Neutrophil (primary cell): Measurements from ENCODE around the gene WDR27.

Source experiments
- H3K27ac ChIP-seq: fragments of 200-600 bp; sonication (generic); 2 replicates; pipeline ENCODE4 v1.5.1; 2016; ENCODE audit warnings: mild to moderate bottlenecking, moderate library complexity
- H3K27me3 ChIP-seq: fragments of 200-600 bp; sonication (generic); 2 replicates; pipeline ENCODE4 v1.6.0; 2016; ENCODE audit warnings: mild to moderate bottlenecking
- H3K36me3 ChIP-seq: fragments of 200-600 bp; sonication (generic); 2 replicates; pipeline ENCODE4 v1.5.1; 2017
- H3K4me1 ChIP-seq, 2 experiments: fragments of 200-600 bp in 1 of 2; sonication (generic) in 1 of 2; 1 replicate in 1 of 2; 2 replicates in 1 of 2; pipeline versions ENCODE4 v1.5.1 to v1.6.1; 2013 to 2016; ENCODE audit warnings: low read depth in 1 of 2, low read length in 1 of 2, mild to moderate bottlenecking in 1 of 2, moderate library complexity in 1 of 2; ENCODE audit not compliant: control insufficient read depth in 1 of 2, insufficient read depth in 1 of 2
- H3K4me3 ChIP-seq, 2 experiments: fragments of 200-600 bp in 1 of 2; sonication (generic) in 1 of 2; 1 replicate in 1 of 2; 2 replicates in 1 of 2; pipeline ENCODE4 v1.5.1; 2013 to 2016; ENCODE audit warnings: low read depth in 1 of 2, low read length in 1 of 2, mild to moderate bottlenecking in 1 of 2, moderate library complexity in 1 of 2
- H3K9me3 ChIP-seq: fragments of 200-600 bp; sonication (generic); 2 replicates; pipeline ENCODE4 v1.5.1; 2016
- TF ChIP-seq, protein P1 (sequence below): fragments of 200-600 bp; sonication (generic); IDR thresholded peaks from 2 replicates; pipeline ENCODE4 v1.5.1; 2016; ENCODE audit warnings: antibody characterized with exemption

Gene WDR27

DNA sequence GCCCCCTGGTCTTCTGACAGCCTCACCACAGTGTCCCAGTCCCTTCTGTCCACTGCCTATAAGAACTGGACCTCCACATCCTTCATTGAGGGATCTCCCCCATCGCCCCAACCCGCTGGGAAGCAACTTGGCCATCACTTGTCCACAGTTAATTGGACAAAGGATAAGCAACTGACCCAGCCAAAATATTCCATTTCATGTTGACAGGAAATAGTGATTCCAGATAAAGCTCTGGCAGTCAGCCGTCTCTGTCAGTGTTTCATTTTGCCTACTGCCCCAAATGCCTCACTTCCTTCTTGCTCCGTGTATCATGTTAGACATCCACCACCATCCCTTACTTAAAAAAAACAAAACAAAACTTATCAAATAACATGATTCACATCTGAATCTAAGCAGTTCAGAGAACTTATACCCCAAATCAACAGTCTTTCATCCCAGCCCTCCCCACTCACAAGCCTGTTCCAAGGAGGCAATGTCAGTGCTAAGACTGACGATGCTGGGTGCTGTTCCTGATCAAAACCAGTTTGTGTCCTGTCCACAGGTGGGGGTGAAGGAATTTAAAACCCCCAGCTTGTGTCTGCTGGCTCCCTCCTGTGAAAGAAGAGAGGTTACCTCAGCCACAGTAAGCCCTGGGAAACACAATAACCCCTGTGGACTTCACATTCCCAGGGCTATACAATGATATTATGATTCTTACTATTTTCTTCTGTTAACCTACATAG lies 162.5 kb downstream of the WDR27 start:
- H3K9me3 ChIP-seq, result no peaks in the 10 kb centered on the region
- H3K27ac ChIP-seq, result no peak overlapping the region
- H3K36me3 ChIP-seq, result no peaks in the 10 kb centered on the region
- TF ChIP-seq, protein P1, sequence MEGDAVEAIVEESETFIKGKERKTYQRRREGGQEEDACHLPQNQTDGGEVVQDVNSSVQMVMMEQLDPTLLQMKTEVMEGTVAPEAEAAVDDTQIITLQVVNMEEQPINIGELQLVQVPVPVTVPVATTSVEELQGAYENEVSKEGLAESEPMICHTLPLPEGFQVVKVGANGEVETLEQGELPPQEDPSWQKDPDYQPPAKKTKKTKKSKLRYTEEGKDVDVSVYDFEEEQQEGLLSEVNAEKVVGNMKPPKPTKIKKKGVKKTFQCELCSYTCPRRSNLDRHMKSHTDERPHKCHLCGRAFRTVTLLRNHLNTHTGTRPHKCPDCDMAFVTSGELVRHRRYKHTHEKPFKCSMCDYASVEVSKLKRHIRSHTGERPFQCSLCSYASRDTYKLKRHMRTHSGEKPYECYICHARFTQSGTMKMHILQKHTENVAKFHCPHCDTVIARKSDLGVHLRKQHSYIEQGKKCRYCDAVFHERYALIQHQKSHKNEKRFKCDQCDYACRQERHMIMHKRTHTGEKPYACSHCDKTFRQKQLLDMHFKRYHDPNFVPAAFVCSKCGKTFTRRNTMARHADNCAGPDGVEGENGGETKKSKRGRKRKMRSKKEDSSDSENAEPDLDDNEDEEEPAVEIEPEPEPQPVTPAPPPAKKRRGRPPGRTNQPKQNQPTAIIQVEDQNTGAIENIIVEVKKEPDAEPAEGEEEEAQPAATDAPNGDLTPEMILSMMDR, result no peak
- no peak overlapping the region for H3K4me3 ChIP-seq
- no peaks in the 10 kb centered on the region for H3K27me3 ChIP-seq
- H3K4me1 ChIP-seq, result no peaks in the 10 kb centered on the region

DNA sequence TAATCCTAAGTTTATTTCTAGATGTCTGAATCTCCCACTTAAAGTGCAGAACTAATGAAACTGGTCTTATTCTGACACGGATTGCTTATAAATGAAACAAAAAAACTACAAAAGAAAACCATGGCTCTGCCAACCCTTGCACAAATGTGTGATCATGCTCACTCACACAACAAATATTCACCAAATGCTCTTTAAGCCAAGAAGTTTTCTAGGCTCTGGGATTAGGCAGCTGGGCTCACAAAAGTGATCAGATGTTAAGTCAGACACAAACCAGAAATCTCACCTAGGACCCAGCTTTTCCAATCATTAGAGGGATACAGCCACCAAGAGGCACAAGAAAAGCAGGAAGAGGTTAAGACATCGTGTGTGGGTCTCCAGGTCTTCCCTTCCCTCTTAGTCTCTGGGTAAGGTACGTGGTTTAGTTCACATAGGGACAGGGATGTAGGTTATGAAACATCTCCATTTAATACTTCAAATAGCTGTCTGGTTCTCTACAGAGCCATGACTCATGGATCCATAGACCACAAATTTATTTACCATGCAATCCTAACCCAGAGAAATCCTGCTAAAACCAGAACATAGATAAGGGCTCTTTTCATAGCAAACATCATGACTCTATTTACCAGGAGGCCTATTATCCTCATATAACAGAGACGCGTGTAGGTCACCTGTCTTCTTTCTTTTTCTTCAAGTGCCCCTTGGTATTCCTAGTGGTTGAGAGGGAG lies 165.2 kb downstream of the WDR27 start:
- Histone ChIP-seq H3K27ac (no peak overlapping the region), H3K4me3 (no peak overlapping the region)

DNA sequence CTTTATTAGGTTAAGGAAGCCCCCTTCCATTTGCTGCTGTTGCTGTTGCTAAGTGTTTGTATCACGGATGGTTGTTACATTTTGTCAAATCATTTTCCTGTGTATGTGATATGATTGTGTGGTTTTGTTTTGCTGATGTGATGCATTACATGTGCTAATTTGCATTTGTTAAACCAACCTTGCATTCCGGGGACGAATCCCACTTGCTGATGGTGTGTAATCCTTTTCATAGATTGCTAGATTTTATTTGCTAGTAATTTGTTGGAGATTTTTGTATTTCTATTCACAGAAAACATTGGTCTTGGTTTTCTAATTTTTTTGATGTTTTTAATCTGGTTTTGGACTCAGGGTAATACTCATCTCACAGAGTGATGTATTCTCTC lies 167.8 kb downstream of the WDR27 start:
- TF ChIP-seq, protein P1, result no peak
- no peaks in the 10 kb centered on the region for H3K27me3 ChIP-seq
- no peak overlapping the region for H3K4me3 ChIP-seq

More for the DNA sequence above, 165.2 kb downstream of the WDR27 start:
- TF ChIP-seq, protein P1, result no peak
- Histone ChIP-seq H3K36me3 (no peaks in the 10 kb centered on the region), H3K4me1 (no peaks in the 10 kb centered on the region), H3K9me3 (no peaks in the 10 kb centered on the region), H3K27me3 (no peaks in the 10 kb centered on the region)

DNA sequence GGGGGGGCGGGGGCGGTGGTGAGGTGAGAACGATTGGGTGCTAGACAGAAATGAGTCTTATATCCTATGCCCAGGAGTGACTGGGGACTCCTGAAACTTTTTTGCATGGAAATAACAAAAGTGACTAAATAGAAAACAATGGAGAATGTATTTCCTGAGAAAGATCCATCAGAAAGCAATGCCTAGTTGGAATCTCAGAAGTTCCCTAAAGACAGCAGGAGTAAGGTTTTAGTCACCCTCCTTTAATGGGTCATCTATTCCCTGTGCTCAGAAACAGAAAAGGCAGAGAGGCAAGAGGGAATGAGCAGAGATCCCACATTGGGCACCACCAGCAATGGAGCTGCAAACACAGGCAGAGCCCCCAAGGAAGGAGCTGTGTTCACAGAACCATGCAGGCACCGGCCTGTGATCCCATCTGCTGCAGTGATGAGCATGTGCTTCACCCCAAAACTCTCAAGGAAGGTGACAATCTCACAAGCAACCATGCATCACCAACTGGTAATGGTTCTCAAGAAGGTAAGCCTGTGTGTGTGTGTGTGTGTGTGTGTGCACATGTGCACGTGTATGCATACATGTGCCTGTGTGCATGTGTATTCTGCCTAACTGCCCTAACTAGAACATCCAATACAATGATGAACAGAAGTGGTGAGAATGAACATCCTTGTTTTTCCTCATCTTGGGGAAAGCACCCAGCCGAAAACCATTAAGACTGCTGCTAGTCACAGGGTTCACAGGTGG lies 168.4 kb downstream of the WDR27 start:
- no peak overlapping the region for H3K27ac ChIP-seq
- H3K27me3 ChIP-seq, result no peaks in the 10 kb centered on the region
- H3K4me1 ChIP-seq, result no peaks in the 10 kb centered on the region
- TF ChIP-seq, protein P1, result no peak
- no peaks in the 10 kb centered on the region for H3K36me3 ChIP-seq
- H3K4me3 ChIP-seq, result no peak overlapping the region
- no peaks in the 10 kb centered on the region for H3K9me3 ChIP-seq

More for the DNA sequence above, 167.8 kb downstream of the WDR27 start:
- Histone ChIP-seq H3K27ac (no peak overlapping the region), H3K9me3 (no peaks in the 10 kb centered on the region), H3K36me3 (no peaks in the 10 kb centered on the region), H3K4me1 (no peaks in the 10 kb centered on the region)

DNA sequence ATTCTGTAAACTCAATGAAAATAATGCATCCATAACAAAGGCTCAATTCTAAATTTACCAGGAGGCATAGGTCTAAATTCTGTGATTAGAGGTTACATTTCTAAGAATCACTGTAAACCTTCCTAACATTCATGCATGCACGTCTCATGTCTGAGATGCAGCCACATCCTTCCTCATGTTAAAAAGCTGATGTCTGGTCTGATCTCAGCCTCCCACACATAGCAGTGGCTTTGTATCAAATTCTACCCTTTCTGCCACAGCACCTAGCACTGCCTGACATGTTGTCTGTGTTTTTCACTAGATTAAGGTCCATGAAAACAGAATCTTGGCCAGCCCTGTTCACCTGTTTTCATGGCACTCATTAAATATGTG lies 171.1 kb downstream of the WDR27 start:
- no peak overlapping the region for H3K27ac ChIP-seq
- H3K36me3 ChIP-seq, result no peaks in the 10 kb centered on the region
- no peaks in the 10 kb centered on the region for H3K9me3 ChIP-seq
- no peaks in the 10 kb centered on the region for H3K4me1 ChIP-seq
- no peaks in the 10 kb centered on the region for H3K27me3 ChIP-seq
- H3K4me3 ChIP-seq, result no peak overlapping the region
- TF ChIP-seq, protein P1, result no peak
